BE2C (cell line): ENCODE measurements around the gene C1QB.

Source experiments
- DNase-seq: peaks from one replicate; pipeline ENCODE4 v3.0.0-alpha.2; 2020
- H3K27me3 ChIP-seq: fragments of 250-450 bp; sonication (Bioruptor Pico); 2 replicates; pipeline ENCODE4 v1.5.1; 2020; ENCODE audit warnings: mild to moderate bottlenecking
- H3K36me3 ChIP-seq: fragments of 250-450 bp; sonication (Bioruptor Pico); 2 replicates; pipeline ENCODE4 v1.5.1; 2020; ENCODE audit warnings: mild to moderate bottlenecking
- H3K4me1 ChIP-seq: fragments of 250-450 bp; sonication (Bioruptor Pico); 2 replicates; pipeline ENCODE4 v1.5.1; 2020
- H3K4me3 ChIP-seq: 2 replicates; pipeline ENCODE4 v1.5.1; 2011; ENCODE audit warnings: low read depth, low read length
- H3K9me3 ChIP-seq: fragments of 250-450 bp; sonication (Bioruptor Pico); 2 replicates; pipeline ENCODE4 v1.5.1; 2020
- CTCF ChIP-seq: IDR thresholded peaks from 2 replicates; pipeline ENCODE4 v1.5.1; 2012; ENCODE audit warnings: mild to moderate bottlenecking, low read depth, low read length

Gene C1QB

DNA sequence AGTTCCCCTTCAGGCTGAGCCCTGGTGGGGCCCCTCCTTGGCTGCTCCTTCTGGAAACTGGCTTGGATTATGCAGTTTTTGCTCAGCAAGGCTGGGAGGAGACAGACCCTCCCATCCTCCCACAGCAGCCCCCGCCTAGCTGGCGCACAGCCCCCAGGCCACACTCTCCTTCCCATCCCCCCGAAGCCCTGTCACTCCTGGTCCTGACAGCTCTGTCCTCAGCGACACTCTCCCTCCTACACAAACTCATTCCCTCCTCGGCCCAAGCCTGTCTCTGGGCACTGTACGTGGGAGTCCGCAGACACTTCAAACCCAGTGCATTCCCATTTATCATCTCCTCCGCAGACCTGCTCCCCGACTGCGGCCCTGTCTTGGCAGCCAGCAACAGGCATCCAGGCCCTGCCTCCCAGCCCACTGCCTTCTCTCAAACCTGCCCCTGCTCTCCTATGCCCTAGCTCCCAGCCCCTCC is 32.6 kb downstream of the C1QB start:
- no peak overlapping the region for H3K4me3 ChIP-seq
- no peaks in the 10 kb centered on the region for H3K4me1 ChIP-seq
- no peak for DNase-seq
- TF ChIP-seq CTCF, result no peak
- no peaks in the 10 kb centered on the region for H3K27me3 ChIP-seq
- H3K9me3 ChIP-seq, result no peaks in the 10 kb centered on the region
- no peaks in the 10 kb centered on the region for H3K36me3 ChIP-seq

DNA sequence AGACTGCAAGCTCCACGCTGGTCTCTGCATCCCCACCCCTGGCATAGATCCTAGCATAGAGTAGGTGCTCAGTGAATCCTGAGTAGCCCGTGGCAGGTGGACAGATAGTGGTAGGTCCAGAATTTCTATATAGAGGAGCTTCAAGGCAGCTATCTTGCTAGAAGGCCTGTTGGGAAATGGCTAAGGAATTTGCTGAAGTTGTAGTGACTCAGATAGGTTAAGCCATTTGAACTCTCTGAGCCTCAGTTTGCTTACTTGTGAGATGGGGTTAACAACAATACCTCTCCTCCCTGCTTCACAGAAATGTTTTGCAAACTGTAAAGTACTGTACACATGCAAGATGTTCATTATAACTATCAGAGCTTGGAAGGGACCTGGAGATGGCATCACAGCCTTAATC is 34.2 kb downstream of the C1QB start:
- Histone ChIP-seq H3K27me3 (no peaks in the 10 kb centered on the region), H3K36me3 (no peaks in the 10 kb centered on the region), H3K4me1 (no peaks in the 10 kb centered on the region), H3K4me3 (no peak overlapping the region), H3K9me3 (no peaks in the 10 kb centered on the region)
- DNase-seq, result no peak
- TF ChIP-seq CTCF, result no peak

- Histone ChIP-seq H3K36me3 (no peaks in the 10 kb centered on the region), H3K27me3 (no peaks in the 10 kb centered on the region), H3K9me3 (no peaks in the 10 kb centered on the region), H3K4me3 (no peak overlapping the region), H3K4me1 (no peaks in the 10 kb centered on the region)
- DNase-seq, result no peak
- TF ChIP-seq CTCF, result no peak
Measured at GRCh38 chr1:22688466-22688865, 35.4 kb downstream of the C1QB start.

DNA sequence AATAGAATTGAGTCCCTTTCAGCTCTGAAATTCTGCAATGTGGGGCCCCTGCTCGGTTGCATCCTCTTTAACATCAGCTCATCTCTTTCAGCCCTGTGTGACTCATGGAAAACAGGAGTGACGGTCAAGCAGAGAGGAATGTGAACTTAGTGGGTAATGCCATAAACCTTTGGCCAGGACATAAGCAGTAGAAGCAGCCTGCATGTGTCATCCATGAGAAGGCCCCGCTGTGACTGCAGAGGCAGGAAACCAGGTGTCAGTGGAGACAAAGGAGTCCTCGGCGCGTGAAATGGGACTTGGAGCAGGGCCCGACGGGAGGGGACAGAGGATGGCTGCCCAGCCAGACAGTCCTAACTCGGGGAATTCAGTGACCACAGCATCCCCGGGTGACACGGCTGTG is 36.5 kb downstream of the C1QB start:
- H3K4me1 ChIP-seq, result no peaks in the 10 kb centered on the region
- H3K4me3 ChIP-seq, result no peak overlapping the region
- H3K36me3 ChIP-seq, result no peaks in the 10 kb centered on the region
- DNase-seq, result no peak
- no peaks in the 10 kb centered on the region for H3K27me3 ChIP-seq
- TF ChIP-seq CTCF, result no peak
- H3K9me3 ChIP-seq, result no peaks in the 10 kb centered on the region

DNA sequence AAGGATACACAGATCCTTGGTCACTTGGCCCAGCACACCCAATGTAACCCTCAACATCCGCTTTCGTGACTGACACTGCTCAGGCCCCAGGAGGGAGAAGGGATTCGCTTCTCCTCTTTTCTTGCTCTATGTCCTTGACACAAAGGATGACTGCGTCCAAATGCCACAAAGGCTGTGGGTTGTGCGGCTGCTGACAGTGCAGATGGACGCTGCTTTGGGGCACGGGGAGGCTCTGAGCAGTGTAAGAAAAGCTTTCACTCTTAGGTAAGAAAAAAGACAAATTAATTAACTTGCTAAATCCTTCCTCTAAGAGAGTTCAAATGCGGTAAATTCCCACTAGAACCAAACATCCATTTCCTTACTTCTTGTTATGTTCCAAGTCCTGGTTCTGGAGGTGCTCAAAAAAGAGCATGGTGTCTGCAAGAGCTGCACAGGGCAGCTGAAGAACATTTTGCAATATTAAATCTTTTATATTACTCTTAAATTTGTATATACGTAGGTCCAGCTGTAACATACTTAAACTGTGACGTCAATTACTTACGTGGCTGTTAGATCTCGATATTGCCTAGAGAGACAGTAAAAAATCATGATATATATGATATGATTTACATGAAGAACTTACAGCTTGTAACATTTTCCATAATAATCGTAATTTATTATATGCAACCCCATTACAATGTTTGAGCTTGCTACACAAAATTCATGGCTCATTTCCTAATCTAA is 38.2 kb downstream of the C1QB start:
- no peak for TF ChIP-seq CTCF
- Histone ChIP-seq H3K4me3 (no peak overlapping the region), H3K9me3 (no peaks in the 10 kb centered on the region), H3K27me3 (no peaks in the 10 kb centered on the region), H3K4me1 (no peaks in the 10 kb centered on the region), H3K36me3 (no peaks in the 10 kb centered on the region)
- no peak for DNase-seq

- Histone ChIP-seq H3K4me1 (no peaks in the 10 kb centered on the region), H3K27me3 (no peaks in the 10 kb centered on the region), H3K4me3 (no peak overlapping the region), H3K9me3 (no peaks in the 10 kb centered on the region), H3K36me3 (no peaks in the 10 kb centered on the region)
- no peak for DNase-seq
- TF ChIP-seq CTCF, result no peak
Measured at GRCh38 chr1:22694172-22694571, 41.1 kb downstream of the C1QB start.
